Nephron (organoid): ENCODE data around the gene NAGPA.
"Not testable (repeated sequence)": the region's sequence is repeated elsewhere in the genome, so short reads cannot be mapped to it uniquely, and the experiment has no call there.

Experiments used
- H3K27ac Mint-ChIP-seq, 3 experiments: 2 replicates each; pipeline ENCODE4 v1.8.0; 2020; ENCODE audit warnings: mixed read lengths in 3 of 3, mild to moderate bottlenecking in 2 of 3, moderate library complexity in 1 of 3
- H3K27me3 Mint-ChIP-seq: 2 replicates; pipeline ENCODE4 v1.8.0; 2021; ENCODE audit warnings: low read depth, mild to moderate bottlenecking, moderate library complexity, mixed read lengths
- H3K36me3 Mint-ChIP-seq: 2 replicates; pipeline ENCODE4 v1.8.0; 2020; ENCODE audit warnings: low read depth, mixed read lengths
- H3K4me1 Mint-ChIP-seq: 2 replicates; pipeline ENCODE4 v1.8.0; 2020; ENCODE audit warnings: mixed read lengths
- H3K4me3 Mint-ChIP-seq, 3 experiments: 2 replicates each; pipeline ENCODE4 v1.8.0; 2020; ENCODE audit warnings: mild to moderate bottlenecking in 3 of 3, mixed read lengths in 3 of 3, moderate library complexity in 2 of 3
- H3K9me3 Mint-ChIP-seq: 2 replicates; pipeline ENCODE4 v1.8.0; 2020; ENCODE audit warnings: mixed read lengths
- TF ChIP-seq, protein P1 (sequence below), 3 experiments: fragments of 200-600 bp; sonication (generic); IDR thresholded peaks; one replicate each; pipeline ENCODE4 v1.5.0; 2021; ENCODE audit warnings: antibody characterized with exemption in 3 of 3; ENCODE audit not compliant: unreplicated experiment in 3 of 3

NAGPA gene

DNA sequence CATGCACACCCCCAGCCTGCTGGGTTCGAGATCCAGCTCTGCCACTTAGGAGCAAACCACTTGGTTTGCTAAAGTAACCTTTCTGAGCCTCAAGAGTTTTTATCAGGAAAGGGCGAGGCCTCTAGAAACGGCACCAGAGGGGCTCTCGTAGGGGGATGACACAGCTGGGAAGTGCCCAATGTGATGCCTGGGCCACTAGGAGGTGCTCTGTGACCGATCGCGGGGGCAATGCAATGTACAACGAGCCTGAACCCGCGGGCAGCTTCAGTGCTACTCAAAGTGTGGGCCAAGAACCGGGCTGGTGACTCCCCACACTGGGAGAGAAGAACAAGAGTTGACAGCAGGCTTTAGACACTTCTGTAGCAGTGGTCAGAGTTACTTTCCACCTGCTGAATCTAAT lies 22.6 kb upstream of the NAGPA start:
- H3K4me3 Mint-ChIP-seq = no peak overlapping the region
- no peaks in the 10 kb centered on the region for H3K36me3 Mint-ChIP-seq
- TF ChIP-seq, protein P1, sequence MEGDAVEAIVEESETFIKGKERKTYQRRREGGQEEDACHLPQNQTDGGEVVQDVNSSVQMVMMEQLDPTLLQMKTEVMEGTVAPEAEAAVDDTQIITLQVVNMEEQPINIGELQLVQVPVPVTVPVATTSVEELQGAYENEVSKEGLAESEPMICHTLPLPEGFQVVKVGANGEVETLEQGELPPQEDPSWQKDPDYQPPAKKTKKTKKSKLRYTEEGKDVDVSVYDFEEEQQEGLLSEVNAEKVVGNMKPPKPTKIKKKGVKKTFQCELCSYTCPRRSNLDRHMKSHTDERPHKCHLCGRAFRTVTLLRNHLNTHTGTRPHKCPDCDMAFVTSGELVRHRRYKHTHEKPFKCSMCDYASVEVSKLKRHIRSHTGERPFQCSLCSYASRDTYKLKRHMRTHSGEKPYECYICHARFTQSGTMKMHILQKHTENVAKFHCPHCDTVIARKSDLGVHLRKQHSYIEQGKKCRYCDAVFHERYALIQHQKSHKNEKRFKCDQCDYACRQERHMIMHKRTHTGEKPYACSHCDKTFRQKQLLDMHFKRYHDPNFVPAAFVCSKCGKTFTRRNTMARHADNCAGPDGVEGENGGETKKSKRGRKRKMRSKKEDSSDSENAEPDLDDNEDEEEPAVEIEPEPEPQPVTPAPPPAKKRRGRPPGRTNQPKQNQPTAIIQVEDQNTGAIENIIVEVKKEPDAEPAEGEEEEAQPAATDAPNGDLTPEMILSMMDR (IDR thresholded peaks at IDR 0.05; ENCODE audit: unreplicated experiment in 3 of 3) = peak in 1 of 3 experiments; percentile 14
- peaks cover 5% of the 10 kb centered on the region for H3K27me3 Mint-ChIP-seq
- no peaks in the 10 kb centered on the region for H3K9me3 Mint-ChIP-seq
- no peak overlapping the region for H3K27ac Mint-ChIP-seq
- H3K4me1 Mint-ChIP-seq = no peaks in the 10 kb centered on the region

GRCh38 chr16:5054876-5055865 lies 21.4 kb upstream of the NAGPA start:
- peaks cover 5% of the 10 kb centered on the region for H3K27me3 Mint-ChIP-seq
- H3K4me3 Mint-ChIP-seq = no peak overlapping the region
- no peaks in the 10 kb centered on the region for H3K36me3 Mint-ChIP-seq
- H3K27ac Mint-ChIP-seq = no peak overlapping the region
- H3K9me3 Mint-ChIP-seq = no peaks in the 10 kb centered on the region
- TF ChIP-seq, protein P1 (IDR thresholded peaks at IDR 0.05; ENCODE audit: unreplicated experiment in 3 of 3) = no peak
- no peaks in the 10 kb centered on the region for H3K4me1 Mint-ChIP-seq

- Mint-ChIP-seq H3K27me3 (peaks cover 12% of the 10 kb centered on the region), H3K9me3 (peaks cover 4% of the 10 kb centered on the region), H3K4me1 (no peaks in the 10 kb centered on the region), H3K27ac (no peak overlapping the region), H3K4me3 (no peak overlapping the region), H3K36me3 (no peaks in the 10 kb centered on the region)
- TF ChIP-seq, protein P1 (IDR thresholded peaks at IDR 0.05; ENCODE audit: unreplicated experiment in 3 of 3) = no peak
These were observed 13.2 kb upstream of the NAGPA start for GRCh38 chr16:5046914-5047313.

GRCh38 chr16:5045499-5046115 lies 11.9 kb upstream of the NAGPA start:
- H3K27ac Mint-ChIP-seq = no peak overlapping the region
- no peaks in the 10 kb centered on the region for H3K4me1 Mint-ChIP-seq
- H3K9me3 Mint-ChIP-seq = peaks cover 4% of the 10 kb centered on the region
- no peak overlapping the region for H3K4me3 Mint-ChIP-seq
- no peaks in the 10 kb centered on the region for H3K36me3 Mint-ChIP-seq
- peaks cover 25% of the 10 kb centered on the region for H3K27me3 Mint-ChIP-seq
- TF ChIP-seq, protein P1 (IDR thresholded peaks at IDR 0.05; ENCODE audit: unreplicated experiment in 3 of 3) = no peak

DNA sequence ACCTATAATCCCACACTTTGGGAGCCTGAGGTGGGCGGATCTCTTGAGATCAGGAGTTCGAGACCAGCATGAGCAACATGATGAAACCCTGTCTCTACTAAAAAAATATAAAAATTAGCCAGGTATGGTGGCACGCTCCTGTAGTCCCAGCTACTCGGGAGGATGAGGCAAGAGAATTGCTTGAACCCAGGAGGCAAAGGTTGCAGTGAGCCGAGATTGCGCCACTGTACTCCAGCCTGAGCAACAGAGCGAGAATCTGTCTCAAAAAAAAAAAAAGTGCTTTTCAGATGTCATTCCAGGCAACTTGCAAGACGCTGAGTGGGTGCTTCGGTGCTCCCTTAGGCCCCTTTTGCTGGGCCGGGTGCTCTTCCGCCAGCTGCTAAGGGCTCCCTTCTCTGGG lies 10.8 kb upstream of the NAGPA start:
- not testable (repeated sequence) for H3K4me3 Mint-ChIP-seq, H3K9me3 Mint-ChIP-seq, H3K27ac Mint-ChIP-seq, H3K36me3 Mint-ChIP-seq, H3K4me1 Mint-ChIP-seq
- peaks cover 33% of the 10 kb centered on the region for H3K27me3 Mint-ChIP-seq

DNA sequence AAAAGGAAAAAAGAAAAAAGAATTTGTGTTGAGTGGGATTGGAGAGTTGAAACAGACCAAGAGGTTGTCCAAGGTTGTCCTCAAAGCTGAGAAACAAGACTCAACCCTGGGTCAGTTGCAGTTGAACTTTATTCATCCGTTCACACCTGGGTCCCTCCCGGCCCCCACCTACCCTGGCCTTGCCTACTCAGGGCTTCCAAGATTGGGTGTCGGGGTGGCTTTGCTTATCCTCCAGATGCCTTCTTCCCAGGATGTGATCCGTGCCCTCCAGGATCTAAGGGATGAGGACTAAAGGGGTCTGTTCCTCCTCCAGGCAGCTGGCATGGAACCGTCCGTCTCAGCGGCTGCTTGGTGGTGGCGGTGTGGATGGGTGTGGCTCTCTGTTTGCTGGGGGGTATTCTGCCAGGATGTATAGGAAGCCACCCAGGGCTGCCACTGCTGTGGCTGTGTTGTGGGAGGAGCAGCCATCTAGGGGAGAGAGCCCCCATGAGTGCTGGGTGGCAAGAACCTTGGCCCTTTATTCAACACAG lies 10.3 kb upstream of the NAGPA start:
- Mint-ChIP-seq H3K4me3 (no peak overlapping the region), H3K4me1 (no peaks in the 10 kb centered on the region), H3K27ac (no peak overlapping the region), H3K36me3 (no peaks in the 10 kb centered on the region), H3K27me3 (peaks cover 34% of the 10 kb centered on the region), H3K9me3 (no peaks in the 10 kb centered on the region)
- TF ChIP-seq, protein P1 (IDR thresholded peaks at IDR 0.05; ENCODE audit: unreplicated experiment in 3 of 3) = no peak
